ENCODE measurements around the gene LRP2BP.

DNA sequence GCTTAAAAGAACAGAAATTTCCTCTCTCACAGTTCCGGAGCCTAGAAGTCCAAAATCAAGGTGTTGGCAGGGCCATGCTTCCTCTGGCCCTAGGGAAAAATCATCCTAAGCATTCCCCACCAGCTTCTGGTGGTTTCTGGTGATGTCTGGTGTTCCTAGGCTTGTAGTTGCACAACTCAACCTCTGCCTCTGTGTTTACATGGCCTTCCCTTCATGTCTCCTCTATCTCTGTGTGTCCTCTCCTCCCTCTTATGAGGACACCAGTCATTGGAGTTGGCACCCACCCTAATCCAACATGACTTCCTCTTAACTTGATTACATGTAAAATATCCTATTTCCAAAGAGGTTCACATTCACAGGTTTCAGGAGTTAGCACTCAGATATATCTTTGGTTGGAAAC, 15.4 kb downstream of the LRP2BP start:
- TF ChIP-seq MAFK (IDR thresholded peaks at IDR 0.05; ENCODE audit: partially characterized antibody) (no peak), POLR2AphosphoS2 (conservative IDR thresholded peaks at IDR 0.05; ENCODE audit: low read length) (no peak), POLR2A (IDR thresholded peaks at IDR 0.05; ENCODE audit: low read length) (no peak), KDM1A (IDR thresholded peaks at IDR 0.05; ENCODE audit: low read depth) (no peak), RFX5 (IDR thresholded peaks at IDR 0.05) (no peak), MAZ (IDR thresholded peaks at IDR 0.05; ENCODE audit: borderline replicate concordance, low read depth, low read length) (no peak), ZC3H11A (IDR thresholded peaks at IDR 0.05) (no peak), RAD21 (conservative IDR thresholded peaks at IDR 0.05 in 1 of 2, IDR thresholded peaks at IDR 0.05 in 1 of 2) (no peak)
- TF ChIP-seq, protein P1, sequence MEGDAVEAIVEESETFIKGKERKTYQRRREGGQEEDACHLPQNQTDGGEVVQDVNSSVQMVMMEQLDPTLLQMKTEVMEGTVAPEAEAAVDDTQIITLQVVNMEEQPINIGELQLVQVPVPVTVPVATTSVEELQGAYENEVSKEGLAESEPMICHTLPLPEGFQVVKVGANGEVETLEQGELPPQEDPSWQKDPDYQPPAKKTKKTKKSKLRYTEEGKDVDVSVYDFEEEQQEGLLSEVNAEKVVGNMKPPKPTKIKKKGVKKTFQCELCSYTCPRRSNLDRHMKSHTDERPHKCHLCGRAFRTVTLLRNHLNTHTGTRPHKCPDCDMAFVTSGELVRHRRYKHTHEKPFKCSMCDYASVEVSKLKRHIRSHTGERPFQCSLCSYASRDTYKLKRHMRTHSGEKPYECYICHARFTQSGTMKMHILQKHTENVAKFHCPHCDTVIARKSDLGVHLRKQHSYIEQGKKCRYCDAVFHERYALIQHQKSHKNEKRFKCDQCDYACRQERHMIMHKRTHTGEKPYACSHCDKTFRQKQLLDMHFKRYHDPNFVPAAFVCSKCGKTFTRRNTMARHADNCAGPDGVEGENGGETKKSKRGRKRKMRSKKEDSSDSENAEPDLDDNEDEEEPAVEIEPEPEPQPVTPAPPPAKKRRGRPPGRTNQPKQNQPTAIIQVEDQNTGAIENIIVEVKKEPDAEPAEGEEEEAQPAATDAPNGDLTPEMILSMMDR (IDR thresholded peaks at IDR 0.05) = no peak
- TF ChIP-seq, protein P2, sequence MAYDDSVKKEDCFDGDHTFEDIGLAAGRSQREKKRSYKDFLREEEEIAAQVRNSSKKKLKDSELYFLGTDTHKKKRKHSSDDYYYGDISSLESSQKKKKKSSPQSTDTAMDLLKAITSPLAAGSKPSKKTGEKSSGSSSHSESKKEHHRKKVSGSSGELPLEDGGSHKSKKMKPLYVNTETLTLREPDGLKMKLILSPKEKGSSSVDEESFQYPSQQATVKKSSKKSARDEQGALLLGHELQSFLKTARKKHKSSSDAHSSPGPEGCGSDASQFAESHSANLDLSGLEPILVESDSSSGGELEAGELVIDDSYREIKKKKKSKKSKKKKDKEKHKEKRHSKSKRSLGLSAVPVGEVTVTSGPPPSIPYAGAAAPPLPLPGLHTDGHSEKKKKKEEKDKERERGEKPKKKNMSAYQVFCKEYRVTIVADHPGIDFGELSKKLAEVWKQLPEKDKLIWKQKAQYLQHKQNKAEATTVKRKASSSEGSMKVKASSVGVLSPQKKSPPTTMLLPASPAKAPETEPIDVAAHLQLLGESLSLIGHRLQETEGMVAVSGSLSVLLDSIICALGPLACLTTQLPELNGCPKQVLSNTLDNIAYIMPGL (CRISPR knock-in tag; IDR thresholded peaks at IDR 0.05; ENCODE audit: borderline replicate concordance) = no peak
- TF ChIP-seq, protein P3, sequence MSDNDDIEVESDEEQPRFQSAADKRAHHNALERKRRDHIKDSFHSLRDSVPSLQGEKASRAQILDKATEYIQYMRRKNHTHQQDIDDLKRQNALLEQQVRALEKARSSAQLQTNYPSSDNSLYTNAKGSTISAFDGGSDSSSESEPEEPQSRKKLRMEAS (IDR thresholded peaks at IDR 0.05) = no peak
- TF ChIP-seq, protein P4, sequence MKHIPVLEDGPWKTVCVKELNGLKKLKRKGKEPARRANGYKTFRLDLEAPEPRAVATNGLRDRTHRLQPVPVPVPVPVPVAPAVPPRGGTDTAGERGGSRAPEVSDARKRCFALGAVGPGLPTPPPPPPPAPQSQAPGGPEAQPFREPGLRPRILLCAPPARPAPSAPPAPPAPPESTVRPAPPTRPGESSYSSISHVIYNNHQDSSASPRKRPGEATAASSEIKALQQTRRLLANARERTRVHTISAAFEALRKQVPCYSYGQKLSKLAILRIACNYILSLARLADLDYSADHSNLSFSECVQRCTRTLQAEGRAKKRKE (CRISPR knock-in tag; IDR thresholded peaks at IDR 0.05; ENCODE audit: low read depth) = no peak
